Omental fat pad (tissue), 4 donors: ENCODE data around the gene FAM107B. TPM values are rescaled to one million over a fixed set of nuclear protein-coding genes. Genes with fewer than 3 reads are reported as not detected.
A peak's percentile ranks its signal among the peaks of the same experiment; 100 is the strongest.

Experiments used
- ATAC-seq: fragments of 150-250 bp; one replicate; pipeline ENCODE4 v1.9.1; 2016; ENCODE audit warnings: mild to moderate bottlenecking, moderate library complexity; ENCODE audit not compliant: low FRiP score
- DNase-seq: peaks from one replicate; pipeline ENCODE4 v3.0.0-alpha.2; 2019; ENCODE audit warnings: low spot score
- total RNA-seq, 4 donors: library from RNA; depleted of rRNA; stranded (reverse); fragments of >200 nt; gene quantifications; one replicate each; pipeline ENCODE4 v1.1.0, GENCODE V29; 2016
- TF ChIP-seq, protein P1 (sequence below), 3 donors: fragments of 450-650 bp; IDR thresholded peaks; one replicate each; pipeline ENCODE4 v1.5.1; 2016 to 2017; ENCODE audit warnings: antibody characterized with exemption in 3 of 3, mild to moderate bottlenecking in 3 of 3, moderate library complexity in 2 of 3

FAM107B gene
- total RNA-seq, 4 donors from 2014 or later: 27.3 to 77.5 (median 53.7) TPM

DNA sequence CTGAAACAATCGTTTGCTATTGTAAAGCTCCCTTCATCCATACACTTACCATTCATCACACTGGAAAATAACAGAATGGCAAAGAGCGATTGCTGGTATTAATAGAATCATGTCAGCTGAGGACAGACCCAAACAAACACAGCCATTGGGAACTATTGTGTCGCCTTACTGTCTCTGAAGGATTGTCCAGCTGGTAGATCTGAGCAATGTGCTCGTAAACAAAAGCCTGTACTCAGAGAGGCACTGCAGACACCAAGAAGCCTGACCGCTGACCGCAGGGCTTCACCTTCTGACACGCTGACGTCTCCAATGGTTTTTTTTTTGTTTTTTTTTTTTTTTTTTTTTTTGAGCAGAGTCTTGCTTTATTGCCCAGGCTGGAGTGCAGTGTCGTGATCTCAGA, 292.9 kb downstream of the FAM107B start:
- DNase-seq: no peak
- no peak for ATAC-seq

GRCh38 chr10:14481014-14481413, 293.7 kb downstream of the FAM107B start:
- DNase-seq: no peak
- ATAC-seq: no peak
- TF ChIP-seq, protein P1, sequence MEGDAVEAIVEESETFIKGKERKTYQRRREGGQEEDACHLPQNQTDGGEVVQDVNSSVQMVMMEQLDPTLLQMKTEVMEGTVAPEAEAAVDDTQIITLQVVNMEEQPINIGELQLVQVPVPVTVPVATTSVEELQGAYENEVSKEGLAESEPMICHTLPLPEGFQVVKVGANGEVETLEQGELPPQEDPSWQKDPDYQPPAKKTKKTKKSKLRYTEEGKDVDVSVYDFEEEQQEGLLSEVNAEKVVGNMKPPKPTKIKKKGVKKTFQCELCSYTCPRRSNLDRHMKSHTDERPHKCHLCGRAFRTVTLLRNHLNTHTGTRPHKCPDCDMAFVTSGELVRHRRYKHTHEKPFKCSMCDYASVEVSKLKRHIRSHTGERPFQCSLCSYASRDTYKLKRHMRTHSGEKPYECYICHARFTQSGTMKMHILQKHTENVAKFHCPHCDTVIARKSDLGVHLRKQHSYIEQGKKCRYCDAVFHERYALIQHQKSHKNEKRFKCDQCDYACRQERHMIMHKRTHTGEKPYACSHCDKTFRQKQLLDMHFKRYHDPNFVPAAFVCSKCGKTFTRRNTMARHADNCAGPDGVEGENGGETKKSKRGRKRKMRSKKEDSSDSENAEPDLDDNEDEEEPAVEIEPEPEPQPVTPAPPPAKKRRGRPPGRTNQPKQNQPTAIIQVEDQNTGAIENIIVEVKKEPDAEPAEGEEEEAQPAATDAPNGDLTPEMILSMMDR (IDR thresholded peaks at IDR 0.05): no peak

More for the DNA sequence above, 292.9 kb downstream of the FAM107B start:
- TF ChIP-seq, protein P1 (IDR thresholded peaks at IDR 0.05): no peak

GRCh38 chr10:14478604-14479003, 296.1 kb downstream of the FAM107B start:
- DNase-seq (no peak), ATAC-seq (peak; percentile 41)
- TF ChIP-seq, protein P1 (IDR thresholded peaks at IDR 0.05): no peak

DNA sequence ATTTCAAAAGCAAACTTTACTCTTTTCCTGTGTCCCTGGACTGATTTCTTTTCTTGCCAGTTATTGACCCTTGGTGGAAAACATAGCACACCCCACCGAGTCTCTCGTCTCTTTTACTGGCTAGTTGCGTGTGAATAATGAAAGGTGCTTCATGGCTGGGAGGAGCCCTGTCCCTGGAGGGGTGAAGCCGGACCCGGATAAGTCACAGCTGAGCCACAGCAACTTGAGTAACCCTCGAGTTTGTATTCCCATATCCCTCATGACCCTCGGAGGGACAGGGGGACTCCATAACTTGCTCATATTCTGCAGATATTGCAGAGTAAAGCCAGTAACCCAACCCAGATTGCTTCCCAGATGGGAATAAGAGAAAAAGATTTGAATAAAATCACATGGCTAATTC, 296.5 kb downstream of the FAM107B start:
- DNase-seq (no peak), ATAC-seq (no peak)
- TF ChIP-seq, protein P1 (IDR thresholded peaks at IDR 0.05): no peak

GRCh38 chr10:14477408-14477710, 297.3 kb downstream of the FAM107B start:
- TF ChIP-seq, protein P1 (IDR thresholded peaks at IDR 0.05): no peak
- ATAC-seq: no peak
- DNase-seq: no peak

GRCh38 chr10:14476641-14477407, 297.9 kb downstream of the FAM107B start:
- TF ChIP-seq, protein P1 (IDR thresholded peaks at IDR 0.05): no peak
- no peak for DNase-seq
- peak; percentile 71 for ATAC-seq

DNA sequence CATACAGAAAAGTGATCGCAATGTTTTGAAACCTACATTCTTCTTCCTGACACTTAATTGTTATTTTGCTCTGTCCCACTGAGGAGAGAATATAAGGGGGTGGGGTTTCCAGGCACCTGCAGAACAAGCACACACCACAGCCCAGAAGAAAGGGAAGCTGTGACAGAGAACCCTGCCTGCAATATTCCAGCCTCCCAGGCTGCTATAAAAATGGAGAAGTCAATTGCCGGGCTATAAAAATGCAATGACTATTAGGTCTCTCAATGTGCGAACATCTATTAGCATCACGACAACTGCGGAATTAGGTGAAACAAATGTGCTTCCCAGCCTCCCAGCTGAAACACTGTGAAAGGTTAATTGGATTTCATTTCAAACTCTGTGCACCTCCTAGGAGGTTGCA, 298.7 kb downstream of the FAM107B start:
- ATAC-seq (no peak), DNase-seq (no peak)
- TF ChIP-seq, protein P1 (IDR thresholded peaks at IDR 0.05): no peak
